ENCODE measurements around the gene LPIN3. TPM values are rescaled to one million over a fixed set of nuclear protein-coding genes. Genes with fewer than 3 reads are reported as not detected.

Gene LPIN3
- total RNA-seq, 2 donors from 2014 or later, result 9.7 to 13.7 TPM

DNA sequence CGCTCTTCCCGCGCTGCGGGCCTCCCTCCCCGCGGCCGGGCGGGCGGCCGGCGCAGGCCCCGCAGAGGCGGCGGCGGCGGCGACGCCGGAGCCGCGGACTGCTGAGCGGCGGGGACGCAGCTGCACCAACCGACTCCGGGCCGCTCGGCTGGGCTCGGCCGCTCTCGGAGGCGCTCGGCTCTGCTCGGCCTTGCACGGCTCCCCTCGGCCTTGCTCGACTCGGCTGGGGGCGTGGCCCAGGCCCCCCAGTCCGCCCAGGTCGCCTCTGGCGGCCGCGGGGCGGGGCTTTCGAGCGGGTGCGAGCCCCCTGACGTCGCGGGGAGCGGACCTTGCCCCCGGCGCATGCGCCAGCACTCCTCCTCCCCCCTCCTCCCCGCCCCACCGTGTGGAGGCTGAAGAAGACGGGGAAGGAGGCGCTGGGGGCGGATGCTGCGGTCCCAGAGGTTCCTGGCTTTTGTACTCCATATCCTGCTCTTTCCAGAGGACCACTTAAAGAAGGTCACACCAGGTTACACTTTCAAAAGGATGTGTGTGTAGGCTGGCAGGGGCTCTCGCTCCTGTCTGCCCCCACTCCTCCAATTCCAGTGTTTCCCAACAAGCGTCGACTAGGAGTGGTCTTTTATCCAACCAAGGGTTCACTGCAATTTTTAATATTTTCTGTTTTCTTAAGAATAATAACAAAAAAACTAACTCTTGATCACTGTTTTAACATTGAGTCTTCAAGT lies 22.9 kb upstream of the LPIN3 start, which contains the start of gene ZHX3:
Gene ZHX3, minus strand, starts transcription at position 186 of the 725 bp plus-strand sequence. CDS start 112,815 bp downstream, outside the sequence.
- H3K4me1 ChIP-seq, result peaks cover 0 to 35% of the 10 kb centered on the region in 2 donors
- H3K4me3 ChIP-seq, result peak within 1 kb of the TSS; percentile 70 to 76
- DNase-seq (ENCODE audit: low spot score), result peak; percentile 94

DNA sequence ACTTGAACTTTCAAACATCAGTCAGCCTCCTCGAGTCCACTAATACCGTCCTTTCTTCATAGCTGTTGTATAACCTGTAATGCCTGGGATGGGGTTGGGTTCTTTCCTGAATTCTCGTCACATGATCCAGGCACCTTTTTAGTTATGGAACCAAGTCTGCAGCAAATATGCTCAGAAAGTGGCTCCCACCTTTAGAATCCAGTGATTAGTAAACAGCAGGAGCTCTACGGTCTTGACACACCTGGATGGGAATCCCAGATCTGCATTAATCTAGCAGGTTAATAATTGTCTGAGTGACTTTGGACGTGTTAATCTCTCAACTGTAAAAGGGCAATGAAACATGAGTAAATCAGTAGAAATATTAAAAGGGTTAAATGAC lies 22.4 kb upstream of the LPIN3 start:
- Histone ChIP-seq H3K4me1 (peaks cover 0 to 35% of the 10 kb centered on the region in 2 donors), H3K4me3 (peak overlapping the region in 1 of 2 donors; percentile 70), H3K36me3 (no peaks in the 10 kb centered on the region), H3K27me3 (no peaks in the 10 kb centered on the region), H3K9me3 (no peaks in the 10 kb centered on the region), H3K27ac (peak overlapping the region; percentile 74 to 77)
- TF ChIP-seq, protein P1, sequence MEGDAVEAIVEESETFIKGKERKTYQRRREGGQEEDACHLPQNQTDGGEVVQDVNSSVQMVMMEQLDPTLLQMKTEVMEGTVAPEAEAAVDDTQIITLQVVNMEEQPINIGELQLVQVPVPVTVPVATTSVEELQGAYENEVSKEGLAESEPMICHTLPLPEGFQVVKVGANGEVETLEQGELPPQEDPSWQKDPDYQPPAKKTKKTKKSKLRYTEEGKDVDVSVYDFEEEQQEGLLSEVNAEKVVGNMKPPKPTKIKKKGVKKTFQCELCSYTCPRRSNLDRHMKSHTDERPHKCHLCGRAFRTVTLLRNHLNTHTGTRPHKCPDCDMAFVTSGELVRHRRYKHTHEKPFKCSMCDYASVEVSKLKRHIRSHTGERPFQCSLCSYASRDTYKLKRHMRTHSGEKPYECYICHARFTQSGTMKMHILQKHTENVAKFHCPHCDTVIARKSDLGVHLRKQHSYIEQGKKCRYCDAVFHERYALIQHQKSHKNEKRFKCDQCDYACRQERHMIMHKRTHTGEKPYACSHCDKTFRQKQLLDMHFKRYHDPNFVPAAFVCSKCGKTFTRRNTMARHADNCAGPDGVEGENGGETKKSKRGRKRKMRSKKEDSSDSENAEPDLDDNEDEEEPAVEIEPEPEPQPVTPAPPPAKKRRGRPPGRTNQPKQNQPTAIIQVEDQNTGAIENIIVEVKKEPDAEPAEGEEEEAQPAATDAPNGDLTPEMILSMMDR (IDR thresholded peaks at IDR 0.05), result no peak
- DNase-seq (ENCODE audit: low spot score), result no peak

More for the DNA sequence above, 22.9 kb upstream of the LPIN3 start, which contains the start of gene ZHX3:
- no peaks in the 10 kb centered on the region for H3K27me3 ChIP-seq
- TF ChIP-seq, protein P1 (IDR thresholded peaks at IDR 0.05), result peak in 1 of 2 donors; percentile 13
- H3K27ac ChIP-seq, result peak within 1 kb of the TSS; percentile 90 to 91
- H3K36me3 ChIP-seq, result no peaks in the 10 kb centered on the region
- no peaks in the 10 kb centered on the region for H3K9me3 ChIP-seq

- DNase-seq (ENCODE audit: low spot score), result no peak
- no peaks in the 10 kb centered on the region for H3K9me3 ChIP-seq
- TF ChIP-seq, protein P1 (IDR thresholded peaks at IDR 0.05), result no peak
- peaks cover 0 to 18% of the 10 kb centered on the region in 2 donors for H3K4me1 ChIP-seq
- H3K27me3 ChIP-seq, result no peaks in the 10 kb centered on the region
- no peak overlapping the region for H3K4me3 ChIP-seq
- H3K27ac ChIP-seq, result no peak overlapping the region
- no peaks in the 10 kb centered on the region for H3K36me3 ChIP-seq
These were observed 20.2 kb upstream of the LPIN3 start for GRCh38 chr20:41320441-41320840.

DNA sequence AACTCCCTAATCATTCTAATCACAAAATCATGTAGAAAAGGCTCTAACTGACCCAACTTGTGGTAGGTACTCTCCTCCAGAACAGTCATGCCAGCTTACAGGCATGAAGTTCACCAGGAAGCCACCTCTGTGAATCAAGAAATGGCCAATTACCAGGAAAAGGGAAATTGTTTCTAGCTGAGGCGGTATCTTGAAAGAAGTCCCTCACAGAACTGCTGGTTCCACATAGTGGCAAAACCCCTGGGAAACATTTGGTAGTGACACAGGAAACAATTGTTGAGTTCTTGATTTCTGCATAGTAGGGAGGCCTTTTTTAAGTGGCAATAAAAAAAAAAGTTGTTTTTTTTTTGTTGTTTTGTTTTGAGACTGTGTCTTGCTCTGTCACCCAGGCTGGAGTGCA lies 19.6 kb upstream of the LPIN3 start:
- H3K36me3 ChIP-seq, result no peaks in the 10 kb centered on the region
- no peak for DNase-seq (ENCODE audit: low spot score)
- H3K9me3 ChIP-seq, result no peaks in the 10 kb centered on the region
- H3K27ac ChIP-seq, result no peak overlapping the region
- no peaks in the 10 kb centered on the region for H3K27me3 ChIP-seq
- peaks cover 0 to 12% of the 10 kb centered on the region in 2 donors for H3K4me1 ChIP-seq
- TF ChIP-seq, protein P1 (IDR thresholded peaks at IDR 0.05), result no peak
- no peak overlapping the region for H3K4me3 ChIP-seq

- peaks cover 0 to 14% of the 10 kb centered on the region in 2 donors for H3K4me1 ChIP-seq
These were observed 13.4 kb upstream of the LPIN3 start for GRCh38 chr20:41327178-41327577.

More at GRCh38 chr20:41327178-41327577, 13.4 kb upstream of the LPIN3 start:
- TF ChIP-seq, protein P1 (IDR thresholded peaks at IDR 0.05), result no peak
- no peaks in the 10 kb centered on the region for H3K9me3 ChIP-seq
- no peaks in the 10 kb centered on the region for H3K36me3 ChIP-seq
- H3K27me3 ChIP-seq, result no peaks in the 10 kb centered on the region
- DNase-seq (ENCODE audit: low spot score), result no peak
- H3K4me3 ChIP-seq, result no peak overlapping the region
- no peak overlapping the region for H3K27ac ChIP-seq
